ENCODE data around the gene KRT84.
"Not testable (repeated sequence)": the region's sequence is repeated elsewhere in the genome, so short reads cannot be mapped to it uniquely, and the experiment has no call there.

KRT84 gene

DNA sequence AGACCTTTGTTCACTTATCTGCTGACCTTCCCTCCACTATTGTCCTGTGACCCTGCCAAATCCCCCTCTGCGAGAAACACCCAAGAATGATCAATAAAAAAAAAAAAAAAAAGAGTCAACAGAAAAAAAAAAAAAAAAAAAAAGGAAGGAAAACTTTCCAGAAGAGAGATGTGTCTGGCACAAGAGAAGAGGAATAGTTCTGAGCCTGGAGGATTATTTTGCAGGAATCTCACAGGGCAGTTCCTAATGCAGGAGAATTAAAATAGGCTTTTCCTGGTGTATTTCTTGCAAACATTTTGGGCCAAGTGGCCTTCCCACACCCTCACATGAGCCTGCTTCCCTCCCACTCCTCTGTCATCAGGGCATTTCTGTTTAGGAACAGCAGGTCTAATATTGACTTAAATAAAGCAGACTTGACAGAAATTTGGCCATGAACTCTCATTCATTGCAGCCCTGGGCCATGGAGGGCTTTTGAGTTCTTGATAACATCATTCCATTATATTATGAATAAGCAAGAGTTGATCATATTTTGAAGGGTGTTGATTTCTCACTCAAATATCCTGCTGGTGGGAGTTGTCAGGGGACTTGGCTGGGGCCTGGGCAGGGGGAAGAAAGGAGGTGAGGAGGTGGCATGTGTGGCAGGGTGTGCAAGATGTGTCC lies 25.3 kb upstream of the KRT84 start:
- not testable (repeated sequence) for DNase-seq (ENCODE audit: low read depth)

DNA sequence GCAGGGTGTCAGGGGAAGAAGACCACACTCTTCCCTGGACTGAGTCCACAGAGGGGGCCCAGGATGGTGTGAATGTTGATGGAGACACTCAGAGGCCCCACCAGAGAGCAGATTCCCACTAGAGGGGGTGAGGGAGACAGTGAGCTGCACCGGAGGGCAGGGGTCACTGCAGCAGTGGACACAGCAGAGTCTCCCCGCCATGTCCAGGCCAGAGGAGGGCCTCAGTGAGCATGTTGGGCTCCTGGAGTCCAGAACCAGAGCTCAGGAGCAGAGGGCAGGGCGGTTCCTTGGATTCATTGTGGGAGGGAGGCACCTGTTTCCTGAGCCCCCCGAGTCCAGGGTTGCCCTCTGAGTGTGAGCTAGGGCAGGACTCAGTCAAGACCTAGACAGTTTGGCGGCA lies 22.5 kb upstream of the KRT84 start:
- no peak for DNase-seq (ENCODE audit: low read depth)

DNA sequence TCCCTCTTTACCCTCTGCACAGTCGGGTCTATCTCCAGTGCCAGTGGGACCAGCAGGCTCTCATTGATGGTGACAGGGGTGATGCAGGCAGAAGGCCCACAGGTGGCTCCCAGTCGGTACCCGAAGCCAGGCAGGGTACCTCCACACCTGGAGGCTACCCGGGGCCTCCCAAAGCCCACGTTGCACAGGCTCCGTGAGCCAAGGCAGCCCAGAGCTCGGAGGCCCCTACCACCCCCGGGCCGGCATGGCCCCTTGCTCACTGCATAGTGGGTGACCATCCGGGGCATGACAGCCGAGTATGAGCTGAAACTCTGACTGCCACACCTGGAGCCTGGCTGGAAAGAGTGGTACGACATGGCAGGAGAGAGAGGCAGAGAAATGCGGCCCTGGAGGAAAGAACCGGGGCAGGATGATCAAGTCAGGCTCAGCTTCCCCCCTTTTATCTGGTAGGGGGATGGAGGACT lies 20.5 kb upstream of the KRT84 start, which contains the start of gene KRT82:
Gene KRT82 (minus strand): TSS at position 414 of the 464 bp plus-strand sequence. CDS start 58 bp downstream, at position 356.
- no peak for DNase-seq (ENCODE audit: low read depth)

DNA sequence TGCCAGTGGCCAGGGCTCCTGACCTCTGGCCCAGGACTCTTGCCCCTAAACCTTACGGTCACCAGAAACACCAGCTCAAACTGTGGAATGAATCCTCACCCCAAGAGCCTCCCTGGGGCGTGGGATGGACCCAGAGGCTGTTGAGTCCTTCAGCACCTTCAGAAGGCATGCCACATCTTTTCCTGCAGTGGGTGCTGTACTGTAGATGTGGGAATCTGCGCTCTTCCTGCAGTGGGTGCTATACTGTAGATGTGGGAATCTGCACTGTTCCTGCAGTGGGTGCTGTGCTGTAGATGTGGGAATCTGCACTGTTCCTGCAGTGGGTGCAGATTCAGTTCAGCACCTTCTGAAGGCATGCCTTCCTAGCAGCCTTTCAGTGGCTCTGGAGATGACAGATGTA lies 19.5 kb upstream of the KRT84 start:
- DNase-seq (ENCODE audit: low read depth) = no peak

DNA sequence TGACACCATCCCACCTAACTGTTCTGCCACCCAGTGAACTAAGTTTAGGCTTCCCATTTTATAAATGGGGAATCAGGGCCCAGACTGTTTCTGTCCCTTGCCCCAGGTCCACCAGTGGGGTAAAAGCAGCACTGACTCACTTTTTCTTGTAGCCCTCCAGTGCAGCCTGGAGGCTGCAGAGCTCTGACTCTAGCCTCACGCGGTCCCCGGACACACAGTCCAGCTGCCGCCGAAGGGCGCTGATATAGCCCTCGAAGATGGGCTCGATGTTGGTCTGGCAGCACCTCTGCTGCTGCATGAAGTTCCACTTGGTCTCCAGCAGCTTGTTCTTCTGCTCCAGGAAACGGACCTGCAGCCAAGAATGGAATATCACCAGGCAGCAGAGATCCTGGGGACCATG lies 18.1 kb upstream of the KRT84 start:
- no peak for DNase-seq (ENCODE audit: low read depth)

DNA sequence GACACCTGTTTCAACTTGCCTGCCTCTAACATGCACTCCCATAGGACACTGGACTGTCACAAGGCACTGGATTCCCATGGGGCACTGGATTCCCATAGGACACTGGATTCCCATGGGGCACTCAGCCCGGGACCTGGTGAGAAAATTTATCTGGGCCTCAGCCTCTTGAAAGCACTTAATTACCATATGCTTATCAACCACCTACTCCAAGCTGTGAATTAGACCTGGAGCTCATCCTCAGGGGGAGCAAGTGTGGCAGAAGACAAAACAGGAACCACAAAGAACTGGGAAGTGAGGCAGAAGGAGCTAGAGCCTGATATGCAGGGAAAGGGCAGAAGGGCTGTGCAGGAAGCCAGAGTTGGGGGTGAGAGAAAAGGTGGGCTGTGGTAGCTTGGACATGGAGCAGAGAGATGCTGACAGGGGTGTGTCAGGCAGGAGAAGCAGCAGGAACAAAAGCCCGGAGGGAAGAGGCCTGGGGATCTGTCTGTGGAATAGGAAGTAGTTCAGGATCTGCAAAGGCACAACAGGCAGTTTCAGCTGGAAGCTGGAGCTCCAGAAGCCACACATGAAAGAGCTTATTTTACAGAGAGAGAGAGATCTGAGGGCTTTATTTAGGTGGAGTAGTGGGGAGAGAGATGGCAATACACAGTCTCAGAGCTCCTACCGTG lies 17.6 kb upstream of the KRT84 start:
- no peak for DNase-seq (ENCODE audit: low read depth)

DNA sequence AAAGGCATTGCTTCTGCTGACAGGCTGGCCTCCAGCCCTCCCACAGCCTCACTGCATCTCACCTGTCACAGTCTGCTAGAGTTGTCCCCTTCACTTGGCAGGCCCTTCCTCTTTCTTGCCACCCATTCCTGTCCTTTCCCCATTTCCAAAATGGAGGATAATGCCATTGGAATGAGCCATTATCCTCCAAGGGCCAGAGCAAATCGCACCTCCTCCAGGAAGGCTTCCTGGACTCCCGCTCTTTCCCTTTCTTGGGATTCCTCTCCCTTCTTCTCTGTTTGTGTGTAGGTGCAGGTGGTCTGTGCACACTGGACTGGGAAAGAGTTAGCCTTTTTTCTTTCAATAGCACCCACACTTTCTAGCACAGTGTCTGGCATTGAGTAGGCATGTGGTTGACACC lies 16.9 kb upstream of the KRT84 start:
- DNase-seq (ENCODE audit: low read depth) = no peak

DNA sequence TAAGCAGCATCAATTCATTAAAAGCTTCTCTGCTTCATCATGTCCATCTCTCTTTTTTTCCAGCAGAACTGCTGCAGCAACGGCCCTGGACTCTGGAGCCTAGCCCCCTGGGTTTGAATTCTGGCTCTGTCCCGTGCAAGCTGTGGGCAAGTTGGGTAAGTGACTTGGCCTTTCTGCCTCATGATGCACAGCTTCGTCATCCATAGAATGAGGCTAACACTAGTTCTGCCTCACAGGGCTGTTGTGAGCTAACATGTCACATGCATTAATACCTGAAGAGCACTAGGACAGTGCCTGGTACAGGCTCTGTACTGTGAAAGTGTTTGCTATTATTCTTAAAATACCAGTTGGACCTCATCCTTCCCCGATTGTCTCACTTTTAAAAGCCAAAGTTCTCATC lies 16.5 kb upstream of the KRT84 start:
- no peak for DNase-seq (ENCODE audit: low read depth)

DNA sequence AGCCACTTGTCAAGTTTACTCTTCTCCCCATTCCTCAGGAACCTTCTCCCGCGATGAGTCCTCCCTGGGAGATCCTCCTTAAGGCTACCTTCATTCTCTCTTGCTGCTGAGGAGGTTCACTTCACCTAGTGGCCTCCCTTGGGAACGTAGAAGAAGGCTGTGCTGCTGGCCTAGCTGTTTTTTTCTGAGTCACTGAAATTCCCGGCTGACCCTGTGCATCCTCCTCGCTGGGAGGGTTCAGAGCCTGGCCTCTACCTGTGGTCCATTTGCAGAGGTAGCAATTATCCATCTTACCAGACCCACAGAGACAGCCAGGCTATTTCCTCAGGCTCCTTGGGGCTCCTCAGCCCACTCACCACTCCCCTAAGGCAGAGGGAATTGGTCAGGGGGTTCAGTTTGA lies 16.1 kb upstream of the KRT84 start:
- no peak for DNase-seq (ENCODE audit: low read depth)

DNA sequence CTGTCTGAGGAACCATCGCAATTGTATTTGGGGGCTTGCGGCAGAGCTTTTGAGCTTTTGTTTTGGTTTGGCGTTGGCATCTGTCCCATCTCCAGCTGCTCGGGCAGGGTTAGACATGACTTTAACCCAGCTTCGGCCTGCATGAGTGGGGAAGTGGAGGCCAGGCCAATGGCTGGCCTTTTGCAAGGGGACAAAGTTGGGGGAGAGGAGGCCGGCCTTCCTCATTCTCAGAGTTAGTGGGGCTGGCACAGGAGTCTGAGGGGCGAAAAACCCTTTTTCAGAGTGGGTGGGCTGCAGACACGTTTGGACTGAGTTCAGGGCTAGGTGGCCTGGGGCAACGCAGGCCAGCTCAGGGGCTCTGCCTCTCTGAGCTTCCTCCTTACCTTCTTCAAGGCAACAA lies 15.5 kb upstream of the KRT84 start:
- no peak for DNase-seq (ENCODE audit: low read depth)

DNA sequence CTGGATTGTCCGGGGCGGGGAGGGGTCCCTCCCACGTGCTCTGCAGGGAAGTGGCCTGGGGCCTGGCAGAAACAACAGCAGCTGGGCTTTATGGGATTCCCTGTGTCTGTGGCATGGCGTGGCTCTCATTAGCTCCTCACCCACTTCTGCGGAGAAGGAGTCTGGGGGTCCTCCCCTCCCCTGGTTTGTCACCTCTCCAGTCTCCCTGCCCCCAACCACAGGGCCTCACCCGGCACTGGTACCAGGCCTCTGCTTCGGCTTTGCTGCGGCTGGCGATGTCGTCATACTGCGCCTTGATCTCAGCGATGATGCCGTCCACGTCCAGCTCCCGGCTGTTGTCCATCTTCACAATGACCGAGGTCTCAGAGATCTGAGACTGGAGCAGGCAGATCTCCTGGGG lies 14.3 kb upstream of the KRT84 start:
- DNase-seq (ENCODE audit: low read depth) = no peak

DNA sequence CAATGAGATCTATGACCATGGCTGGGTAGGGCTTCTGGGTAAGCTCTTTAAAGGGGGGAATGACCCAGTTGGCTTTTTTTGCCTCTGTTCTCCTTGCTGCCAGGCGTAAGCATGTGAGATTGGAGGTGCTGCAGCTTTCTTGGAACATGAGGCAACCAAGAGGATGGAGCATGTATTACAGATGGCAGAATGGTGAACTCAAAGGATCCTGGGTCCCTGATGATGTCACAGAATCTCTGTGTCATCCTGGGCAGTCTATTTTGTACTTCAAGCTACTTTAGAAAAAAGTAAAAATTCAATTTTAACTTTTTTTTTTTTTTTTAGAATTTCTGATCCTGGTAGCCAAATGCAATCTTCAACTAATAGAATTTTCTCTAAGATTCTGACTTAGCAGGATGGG lies 12.7 kb upstream of the KRT84 start:
- DNase-seq (ENCODE audit: low read depth) = no peak

DNA sequence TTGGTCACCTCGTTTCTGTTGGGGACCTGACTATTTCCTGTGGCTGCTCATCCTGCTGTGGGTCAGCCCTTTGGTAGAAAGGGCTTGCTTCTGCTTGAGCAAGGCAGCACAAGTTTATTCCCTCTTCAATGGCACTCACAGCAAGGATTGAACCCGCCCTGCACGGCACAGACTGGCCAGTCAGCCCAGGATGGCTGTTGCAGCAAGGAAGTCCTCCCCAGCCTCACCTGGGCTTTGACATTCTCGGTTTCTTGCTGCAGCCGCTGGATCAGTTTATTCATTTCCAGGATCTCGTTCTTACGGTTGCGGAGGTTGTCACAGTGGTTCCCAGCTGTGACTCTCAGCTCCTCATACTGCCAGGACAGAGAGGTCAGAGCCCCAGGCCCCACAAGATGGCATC lies 11.2 kb upstream of the KRT84 start:
- DNase-seq (ENCODE audit: low read depth) = no peak

DNA sequence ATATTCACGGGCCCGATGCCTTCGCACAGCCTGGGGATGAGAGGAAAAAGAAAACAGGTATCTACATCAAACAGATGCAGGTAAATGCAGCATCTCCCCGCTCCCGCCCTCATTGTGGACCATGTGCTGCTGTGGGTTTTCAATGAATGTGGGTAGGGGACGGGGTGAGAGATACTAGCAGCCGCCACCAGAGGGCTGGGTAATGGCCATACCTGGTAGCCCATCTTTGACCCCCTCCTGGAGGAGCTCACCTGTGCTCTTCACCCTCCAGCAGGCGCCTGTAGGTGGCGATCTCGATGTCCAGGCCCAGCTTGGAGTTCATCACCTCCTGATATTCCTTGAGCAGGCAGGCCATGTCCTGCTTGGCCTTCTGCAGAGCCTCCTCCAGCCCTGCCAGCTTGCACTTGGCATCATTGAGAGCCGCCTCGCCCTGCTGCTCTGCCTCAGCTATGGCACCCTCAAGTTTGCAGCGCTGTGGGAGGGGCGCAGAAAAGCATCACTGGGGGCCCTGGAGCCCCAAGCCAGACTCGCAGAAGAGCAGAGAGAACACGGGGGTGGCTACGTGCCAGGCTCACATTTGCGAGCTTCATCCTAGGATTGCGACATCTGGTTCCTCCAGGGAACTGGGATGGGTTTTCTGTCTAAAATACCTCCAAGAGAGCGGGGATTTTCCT lies 10.4 kb upstream of the KRT84 start:
- no peak for DNase-seq (ENCODE audit: low read depth)

DNA sequence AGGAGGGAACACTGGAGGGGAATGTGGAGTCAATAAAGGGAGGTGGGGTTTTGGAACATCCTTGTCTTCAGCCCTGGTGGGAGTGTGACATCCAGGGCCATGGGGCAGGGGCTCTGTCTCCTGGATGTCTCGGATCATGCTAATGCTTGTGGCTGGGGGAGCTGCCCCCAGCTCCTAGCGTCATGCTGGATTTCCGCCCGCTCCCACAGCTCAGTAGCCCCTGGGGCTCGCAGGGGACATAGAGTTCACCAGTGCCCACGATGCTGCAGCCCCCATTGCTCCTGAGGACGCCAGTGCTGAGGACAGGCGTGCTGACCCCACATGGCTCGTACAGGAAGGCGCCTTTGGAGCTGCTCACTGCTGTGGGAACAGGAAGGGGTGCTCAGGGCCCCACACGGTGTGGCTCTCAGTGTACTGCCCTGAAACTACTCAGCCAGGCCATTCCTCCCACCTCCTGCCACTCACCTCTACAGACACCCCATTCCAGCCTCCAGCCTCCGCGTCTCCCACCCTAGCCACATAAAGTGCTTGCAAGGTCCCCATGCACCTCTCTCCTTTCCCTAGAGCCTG lies 9.5 kb upstream of the KRT84 start:
- no peak for DNase-seq (ENCODE audit: low read depth)

DNA sequence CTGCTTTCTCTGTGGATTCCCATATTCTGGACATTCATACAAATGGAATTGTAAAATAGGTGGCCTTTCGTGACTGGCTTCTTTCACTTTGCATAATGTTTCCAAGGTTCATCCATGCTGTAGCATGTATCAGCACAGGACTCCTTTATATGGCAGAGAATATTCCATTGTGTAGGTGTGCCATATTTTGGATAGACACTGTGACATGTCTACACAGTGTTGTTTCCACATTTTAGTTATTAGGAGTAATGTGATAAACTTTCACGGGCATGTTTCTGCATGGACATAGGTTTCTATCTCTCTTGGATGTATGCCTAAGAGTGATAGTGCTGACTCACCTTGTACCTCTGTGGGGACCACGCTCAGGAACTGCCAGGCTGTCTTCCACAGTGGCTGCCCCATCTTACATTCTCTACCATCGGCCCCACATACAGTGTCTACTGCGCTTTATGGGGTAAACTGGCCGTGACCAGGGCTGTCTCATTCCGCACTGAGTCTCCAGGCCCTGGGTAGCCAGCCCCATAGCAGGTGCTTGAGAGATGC lies 7.1 kb upstream of the KRT84 start:
- no peak for DNase-seq (ENCODE audit: low read depth)

DNA sequence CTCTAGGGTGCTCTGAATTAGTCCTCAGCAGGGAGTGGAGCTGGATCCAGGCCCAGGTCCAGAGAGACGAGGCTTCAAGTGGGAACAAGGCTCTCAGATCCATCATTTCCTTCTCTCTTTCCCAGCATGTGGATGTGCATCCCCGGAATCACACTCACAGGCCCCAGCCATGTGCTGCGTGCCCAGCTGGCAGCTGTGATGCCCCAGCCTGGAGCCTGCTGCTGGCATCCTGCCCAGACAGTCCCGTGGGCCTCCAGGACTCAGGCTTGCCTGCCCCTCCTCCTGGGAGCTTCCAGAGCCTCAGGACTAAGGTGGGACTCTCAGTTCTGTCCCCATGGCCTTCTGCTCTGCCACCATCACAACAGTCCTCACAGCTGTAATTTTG lies 6.2 kb upstream of the KRT84 start:
- DNase-seq (ENCODE audit: low read depth) = no peak

DNA sequence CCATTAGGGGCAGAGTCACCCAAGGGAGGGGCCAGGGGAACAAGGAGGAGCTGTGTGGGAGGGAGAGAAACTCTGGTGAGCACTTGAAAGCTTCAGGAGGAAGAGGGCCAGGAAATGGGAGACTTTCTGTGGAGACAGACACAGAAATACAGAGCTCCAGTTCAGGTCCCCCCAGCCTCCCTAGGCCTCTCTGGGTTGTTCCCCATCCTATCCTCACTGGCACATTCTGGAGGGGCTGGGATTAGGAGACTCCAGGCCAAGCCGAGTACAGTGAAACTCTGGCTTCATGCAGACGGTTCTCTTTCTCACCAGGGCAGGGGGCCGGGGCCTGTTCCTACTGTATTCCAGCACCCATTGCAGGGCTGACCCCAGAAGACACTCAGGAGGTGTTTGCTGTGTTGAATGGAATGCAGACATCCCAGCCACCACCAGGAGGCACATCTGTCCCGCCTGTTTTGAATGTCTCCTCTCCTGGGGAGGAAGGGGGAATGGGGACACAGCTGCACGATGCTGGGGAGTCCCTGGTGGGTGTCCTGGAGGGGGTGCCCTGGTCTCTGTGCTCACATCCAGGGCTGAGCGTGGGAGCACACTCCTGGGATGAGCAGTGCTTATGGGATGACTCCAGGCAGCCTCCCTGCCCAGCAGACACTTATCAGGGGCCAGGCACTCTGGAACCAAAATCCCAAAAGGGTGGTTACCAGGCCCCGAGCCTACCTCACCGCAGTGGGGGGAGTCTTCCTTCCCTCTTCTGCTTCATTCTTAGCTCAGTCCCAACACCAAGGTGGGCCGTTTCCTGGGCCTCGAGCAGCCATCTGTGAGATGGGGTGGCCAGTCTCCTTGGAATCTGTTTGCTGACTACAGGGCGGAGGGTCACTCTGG lies 5.5 kb upstream of the KRT84 start:
- no peak for DNase-seq (ENCODE audit: low read depth)

DNA sequence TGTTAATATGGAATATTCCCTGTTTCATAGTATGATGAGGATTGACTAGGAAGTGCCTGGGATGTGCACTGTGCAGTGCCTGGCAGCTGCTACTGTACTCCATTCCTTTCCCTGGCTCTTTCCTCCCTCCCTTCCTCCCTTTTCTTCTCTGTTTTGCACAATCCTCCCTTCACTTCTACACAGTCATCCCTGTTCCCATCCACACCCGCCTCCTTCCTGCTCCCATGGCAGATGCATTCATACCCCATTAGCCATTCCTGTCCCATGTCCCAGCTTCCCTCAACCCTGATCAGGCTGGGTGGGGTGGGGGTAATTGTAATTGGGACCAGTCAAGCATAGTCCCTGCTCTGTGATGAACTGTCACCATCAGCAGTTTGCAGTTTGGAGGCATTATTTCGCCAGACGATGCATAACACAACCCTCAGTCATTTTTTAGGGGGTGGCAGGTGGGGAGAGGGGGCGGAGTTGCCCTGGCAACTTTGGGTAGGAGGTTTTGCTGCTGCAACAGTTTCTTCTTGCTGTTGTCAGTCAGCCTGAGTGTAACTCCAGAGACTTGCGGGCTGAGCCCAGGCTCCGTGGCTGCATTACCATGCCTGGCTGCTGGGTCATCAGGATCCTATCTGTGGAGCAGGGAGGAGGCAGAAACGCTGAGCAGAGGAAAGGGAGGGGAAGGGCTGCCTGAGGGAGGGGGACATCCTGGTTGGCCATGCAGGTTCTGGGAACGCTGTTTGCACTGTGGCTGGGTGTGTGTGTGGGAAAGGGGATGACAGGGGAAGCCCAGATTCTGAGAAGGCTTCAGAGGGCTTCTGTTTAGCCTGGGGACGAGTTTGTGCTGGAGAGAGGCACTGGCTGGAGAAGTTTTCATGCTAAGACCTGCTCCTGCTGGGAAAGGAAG lies 4.1 kb upstream of the KRT84 start:
- no peak for DNase-seq (ENCODE audit: low read depth)

DNA sequence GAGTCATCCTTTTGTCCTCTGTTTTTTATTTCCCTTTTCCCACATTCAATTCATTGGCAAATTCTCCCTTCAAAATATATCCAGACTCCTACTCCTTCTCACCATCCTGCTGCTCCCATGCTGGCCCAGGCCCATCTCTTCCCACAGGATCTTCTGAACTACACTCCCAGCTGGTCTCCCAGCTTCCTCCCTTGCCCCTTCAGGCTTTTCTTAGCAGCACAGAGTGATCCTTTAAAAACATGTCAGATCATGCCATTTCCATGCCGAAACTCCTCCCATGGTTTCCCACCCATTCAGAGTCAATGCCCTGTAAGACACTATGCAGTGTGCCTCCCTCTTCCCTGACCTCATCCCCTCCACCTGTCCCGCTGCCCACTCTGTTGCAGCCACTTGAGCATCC lies 2.4 kb upstream of the KRT84 start:
- DNase-seq (ENCODE audit: low read depth) = no peak

DNA sequence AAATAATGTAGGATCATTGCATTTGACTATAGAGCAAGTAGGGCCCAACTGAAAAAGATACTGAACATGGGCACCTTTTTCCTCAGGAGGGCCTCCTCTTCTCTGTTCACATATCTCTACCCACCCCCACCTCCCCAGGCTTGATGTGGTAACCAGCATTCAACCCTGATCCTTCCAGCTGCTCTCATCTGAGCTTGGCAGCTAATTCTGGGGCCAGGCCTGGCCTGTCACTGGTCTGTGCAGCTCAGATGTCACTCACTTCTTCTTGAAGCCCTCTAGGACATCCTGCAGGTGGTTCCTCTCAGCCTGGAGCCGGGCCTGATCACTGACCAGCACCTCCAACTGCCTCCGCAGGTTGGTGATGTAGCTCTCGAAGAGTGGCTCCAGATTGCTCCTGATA lies 2.1 kb downstream of the KRT84 start:
- no peak for DNase-seq (ENCODE audit: low read depth)
